Keratinocyte (primary cell): ENCODE results near the gene SUGCT. TPM values are rescaled to one million over a fixed set of nuclear protein-coding genes. Genes with fewer than 3 reads are reported as not detected.

Experiments
- DNase-seq: peaks from one replicate; pipeline ENCODE4 v3.0.0-alpha.2; 2011; ENCODE audit warnings: low read depth, missing footprints, low spot score
- FAIRE-seq: peaks from 2 replicates; lab custom pipeline; 2011; peaks lifted over from hg19 to GRCh38; lab: Jason Lieb, UNC
- H2AFZ ChIP-seq: 2 replicates; pipeline ENCODE4 v1.6.0; 2012; ENCODE audit warnings: low read length, control low read depth, inconsistent platforms; ENCODE audit not compliant: control insufficient read depth
- H3K27ac ChIP-seq: 2 replicates; pipeline ENCODE4 v1.5.1; 2011; ENCODE audit warnings: low read length; ENCODE audit not compliant: control insufficient read depth, insufficient read depth
- H3K27me3 ChIP-seq: 3 replicates; pipeline ENCODE4 v1.6.0; 2011; ENCODE audit warnings: low read length; ENCODE audit not compliant: control insufficient read depth, insufficient read depth; ENCODE audit errors: extremely low read depth
- H3K36me3 ChIP-seq, 2 experiments: 2 replicates in 1 of 2; 3 replicates in 1 of 2; pipeline ENCODE4 v1.5.1; 2011; ENCODE audit warnings: low read length in 2 of 2, mild to moderate bottlenecking in 1 of 2; ENCODE audit not compliant: control insufficient read depth in 2 of 2, insufficient read depth in 2 of 2; ENCODE audit errors: extremely low read depth in 1 of 2
- H3K4me1 ChIP-seq: 3 replicates; pipeline ENCODE4 v1.5.1; 2011; ENCODE audit warnings: low read length; ENCODE audit not compliant: control insufficient read depth, insufficient read depth; ENCODE audit errors: extremely low read depth
- H3K4me2 ChIP-seq: 3 replicates; pipeline ENCODE4 v1.6.0; 2011; ENCODE audit warnings: low read depth, low read length; ENCODE audit not compliant: control insufficient read depth, insufficient read depth; ENCODE audit errors: extremely low read depth
- H3K4me3 ChIP-seq, 3 experiments: fragments of 200-600 bp in 1 of 3; sonication (generic) in 1 of 3; 2 replicates in 2 of 3; 3 replicates in 1 of 3; pipeline ENCODE4 v1.5.1; 2011 to 2016; ENCODE audit warnings: low read length in 3 of 3, mild to moderate bottlenecking in 3 of 3, control low read depth in 2 of 3, inconsistent platforms in 1 of 3, low read depth in 1 of 3, mixed read lengths in 1 of 3, mixed run types in 1 of 3, moderate library complexity in 1 of 3; ENCODE audit not compliant: control insufficient read depth in 2 of 3, insufficient read depth in 2 of 3; ENCODE audit errors: extremely low read depth in 1 of 3
- H3K79me2 ChIP-seq: 2 replicates; pipeline ENCODE4 v1.6.0; 2012; ENCODE audit warnings: low read length; ENCODE audit not compliant: control insufficient read depth, insufficient read depth
- H3K9ac ChIP-seq: 3 replicates; pipeline ENCODE4 v1.6.0; 2011; ENCODE audit warnings: low read length; ENCODE audit not compliant: control insufficient read depth, insufficient read depth; ENCODE audit errors: extremely low read depth
- H3K9me1 ChIP-seq: 3 replicates; pipeline ENCODE4 v1.6.0; 2011; ENCODE audit warnings: low read length; ENCODE audit not compliant: control insufficient read depth, insufficient read depth; ENCODE audit errors: extremely low read depth
- H3K9me3 ChIP-seq: 2 replicates; pipeline ENCODE4 v1.5.1; 2012; ENCODE audit warnings: low read depth, low read length; ENCODE audit not compliant: control insufficient read depth
- H4K20me1 ChIP-seq: 3 replicates; pipeline ENCODE4 v1.6.0; 2011; ENCODE audit warnings: low read length; ENCODE audit not compliant: control insufficient read depth, insufficient read depth; ENCODE audit errors: extremely low read depth
- CTCF ChIP-seq, 3 experiments: IDR thresholded peaks in 1 of 3; conservative IDR thresholded peaks in 1 of 3; optimal IDR thresholded peaks in 1 of 3; 2 replicates in 2 of 3; 3 replicates in 1 of 3; pipeline versions ENCODE3 to v1.5.1; 2011; ENCODE audit warnings: low read length in 3 of 3, mild to moderate bottlenecking in 3 of 3, moderate library complexity in 2 of 3, control low read depth in 1 of 3, inconsistent platforms in 1 of 3; ENCODE audit not compliant: insufficient read depth in 2 of 3; ENCODE audit errors: extremely low read depth in 1 of 3
- EZH2 ChIP-seq: IDR thresholded peaks from one replicate; pipeline ENCODE4 v1.6.1; 2012; ENCODE audit warnings: inconsistent platforms, mild to moderate bottlenecking, low read length, moderate library complexity
- dilution Hi-C: fragments of 300-500 bp; cut with MboI; formaldehyde crosslinking; loops from one replicate; pipeline ENCODE4 v1.7.0; 2020; ENCODE audit warnings: low sequenced_read_pairs; ENCODE audit not compliant: extremely low pct_ligation_motif_present
- polyA plus RNA-seq, 5 experiments: library from polyadenylated mRNA; depleted of rRNA in 3 of 5; stranded (reverse) in 3 of 5; stranded (forward) in 1 of 5; unstranded in 1 of 5; fragments of >200 nt; gene quantifications; 1 replicate in 1 of 5; 2 replicates in 3 of 5; 3 replicates in 1 of 5; pipeline versions ENCODE4 v1.2.1 to v1.2.3, GENCODE V29; 2011 to 2012; ENCODE audit warnings: missing spikeins in 2 of 5, low read depth in 1 of 5, low replicate concordance in 1 of 5

SUGCT gene
- polyA plus RNA-seq, 1 donor (not counting 4 experiments of a cell fraction or from before 2014, with no cell fraction given): 134 TPM

- TF ChIP-seq CTCF (optimal IDR thresholded peaks at IDR 0.05 in 1 of 3, IDR thresholded peaks at IDR 0.05 in 1 of 3, conservative IDR thresholded peaks at IDR 0.05 in 1 of 3; ENCODE audit: extremely low read depth in 1 of 3, insufficient read depth in 2 of 3, low read length in 3 of 3): no peak
- TF ChIP-seq EZH2: no peak
- Histone ChIP-seq H3K27me3 (no peaks in the 10 kb centered on the region), H3K4me1 (peaks cover 8% of the 10 kb centered on the region), H2AFZ (no peak overlapping the region), H3K9me3 (no peaks in the 10 kb centered on the region), H4K20me1 (no peaks in the 10 kb centered on the region), H3K79me2 (no peaks in the 10 kb centered on the region), H3K9ac (no peak overlapping the region), H3K9me1 (no peaks in the 10 kb centered on the region), H3K27ac (no peak overlapping the region), H3K36me3 (no peaks in the 10 kb centered on the region), H3K4me3 (no peak overlapping the region), H3K4me2 (no peak overlapping the region)
- FAIRE-seq (no peak), DNase-seq (no peak)
- dilution Hi-C loops: no loop called here
Observed at GRCh38 chr7:40883826-40884225, 749.0 kb downstream of the SUGCT start.

- H3K4me1 ChIP-seq: peaks cover 8% of the 10 kb centered on the region
- H3K9ac ChIP-seq: no peak overlapping the region
- H4K20me1 ChIP-seq: no peaks in the 10 kb centered on the region
- H3K9me1 ChIP-seq: no peaks in the 10 kb centered on the region
- no peak for DNase-seq
- H3K9me3 ChIP-seq: no peaks in the 10 kb centered on the region
- TF ChIP-seq EZH2 (no peak), CTCF (optimal IDR thresholded peaks at IDR 0.05 in 1 of 3, IDR thresholded peaks at IDR 0.05 in 1 of 3, conservative IDR thresholded peaks at IDR 0.05 in 1 of 3; ENCODE audit: extremely low read depth in 1 of 3, insufficient read depth in 2 of 3, low read length in 3 of 3) (no peak)
- no peaks in the 10 kb centered on the region for H3K79me2 ChIP-seq
- no peak overlapping the region for H3K4me3 ChIP-seq
- dilution Hi-C loops: no loop called here
- no peak for FAIRE-seq
- H2AFZ ChIP-seq: no peak overlapping the region
- H3K27ac ChIP-seq: no peak overlapping the region
- no peak overlapping the region for H3K4me2 ChIP-seq
- no peaks in the 10 kb centered on the region for H3K36me3 ChIP-seq
- H3K27me3 ChIP-seq: no peaks in the 10 kb centered on the region
Observed at GRCh38 chr7:40884241-40884640, 749.4 kb downstream of the SUGCT start.
